HG03025 (cell line): ENCODE results near the gene UIMC1.

Experiments used
- ATAC-seq: cut with Tn5 transposase; IDR thresholded peaks from one replicate; pipeline ENCODE4 v1.9.1; 2021; ENCODE audit warnings: mild to moderate bottlenecking, moderate library complexity; ENCODE audit not compliant: unreplicated experiment, low FRiP score

Gene UIMC1

GRCh38 chr5:176888016-176888864 is 118.3 kb downstream of the UIMC1 start:
- ATAC-seq = no peak

GRCh38 chr5:176887252-176887849 is 119.2 kb downstream of the UIMC1 start:
- ATAC-seq = no peak

- no peak for ATAC-seq
Observed at GRCh38 chr5:176886336-176887251, 120.0 kb downstream of the UIMC1 start.

DNA sequence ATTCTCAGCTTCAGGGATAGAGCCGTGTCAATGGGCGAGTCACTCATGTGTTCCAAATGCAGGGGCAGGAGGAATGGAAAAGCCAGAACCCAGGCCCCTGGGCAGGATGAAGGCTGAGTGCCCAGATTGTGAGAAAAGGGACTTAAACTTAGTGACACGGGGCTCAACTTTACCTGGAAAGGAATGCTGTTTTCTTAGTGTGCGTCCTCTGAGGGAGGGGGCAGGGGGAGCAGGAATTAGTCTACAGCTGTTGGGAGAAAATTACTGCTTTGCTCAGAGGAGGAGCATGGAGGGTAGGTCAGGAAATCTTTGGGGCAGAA is 122.0 kb downstream of the UIMC1 start:
- ATAC-seq = no peak

DNA sequence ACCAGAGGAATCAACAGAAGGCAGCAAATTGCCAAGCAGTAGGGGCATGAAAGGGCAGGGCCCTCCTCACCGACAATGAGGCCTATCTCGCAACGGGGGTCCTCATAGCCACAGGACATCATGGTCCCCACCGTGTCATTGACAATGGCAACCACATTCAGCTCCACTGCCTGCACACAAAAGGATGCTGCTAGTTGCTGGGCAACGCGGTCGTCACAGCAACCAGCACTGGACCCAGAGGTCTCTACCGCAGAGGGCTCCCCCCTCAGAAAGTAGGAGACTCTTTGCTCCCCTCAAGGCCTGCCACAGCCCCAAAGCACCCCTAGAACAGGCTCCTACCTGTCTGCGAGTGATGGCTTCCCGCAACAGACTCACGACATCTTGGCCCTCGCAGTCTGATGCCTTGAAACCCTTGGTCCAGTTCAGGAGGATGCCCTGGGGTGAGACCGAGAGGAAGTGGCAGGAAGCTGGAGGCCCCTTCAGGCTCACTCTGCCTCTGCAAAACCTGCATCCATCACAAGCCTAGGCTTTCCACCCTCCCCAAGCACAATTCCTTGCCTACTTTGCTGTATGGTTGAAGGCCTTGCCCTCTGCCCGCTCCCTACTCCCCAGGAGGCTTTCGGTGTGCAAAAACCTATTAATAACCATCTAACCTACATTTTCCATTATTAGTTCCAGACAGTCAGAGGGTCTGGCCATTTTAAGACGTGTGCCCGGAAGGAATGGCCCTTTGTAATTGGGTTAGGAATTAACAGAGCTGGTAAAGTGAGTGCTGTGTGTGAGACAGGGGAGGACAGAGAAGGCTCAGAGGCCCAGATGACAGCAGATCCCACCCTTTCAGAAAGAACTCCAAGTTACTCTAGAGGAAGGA is 122.6 kb downstream of the UIMC1 start:
- ATAC-seq = no peak

- ATAC-seq = no peak
Observed at GRCh38 chr5:176882567-176882903, 124.0 kb downstream of the UIMC1 start.

DNA sequence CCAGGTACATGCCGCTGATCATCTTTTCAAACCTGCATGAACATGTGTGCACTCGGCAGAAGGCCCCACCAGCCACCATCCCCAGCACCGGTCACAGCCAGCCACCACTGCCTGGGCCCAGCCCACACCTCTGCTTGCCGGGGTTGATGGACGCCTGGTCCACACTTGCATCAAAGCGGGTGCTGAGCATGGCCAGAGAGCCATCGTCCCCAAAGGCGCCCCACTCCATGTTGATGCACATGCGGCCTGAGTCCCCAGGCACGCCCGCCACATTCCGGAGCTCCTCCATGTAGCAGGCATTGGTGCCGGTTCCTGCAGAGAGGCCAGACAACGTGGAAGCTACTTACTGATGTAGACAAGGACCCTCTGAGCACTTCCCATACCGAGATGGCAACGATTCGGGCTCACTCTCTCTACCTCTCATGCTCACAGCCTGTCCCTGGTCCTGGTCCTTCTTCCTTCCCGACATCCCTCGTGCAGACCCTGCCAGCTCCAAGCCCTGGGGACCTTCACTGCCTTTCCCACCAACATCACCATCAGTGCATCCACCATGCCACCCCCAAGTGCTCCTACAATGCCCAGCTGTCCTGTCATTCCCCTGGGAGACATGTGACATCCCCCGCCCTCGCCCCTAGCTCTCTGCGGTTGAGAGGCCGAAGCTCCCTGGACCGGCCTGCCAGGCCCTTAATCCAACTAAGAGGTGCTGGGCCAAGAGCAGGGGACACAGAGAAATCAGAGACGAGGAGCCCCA is 124.6 kb downstream of the UIMC1 start:
- no peak for ATAC-seq

DNA sequence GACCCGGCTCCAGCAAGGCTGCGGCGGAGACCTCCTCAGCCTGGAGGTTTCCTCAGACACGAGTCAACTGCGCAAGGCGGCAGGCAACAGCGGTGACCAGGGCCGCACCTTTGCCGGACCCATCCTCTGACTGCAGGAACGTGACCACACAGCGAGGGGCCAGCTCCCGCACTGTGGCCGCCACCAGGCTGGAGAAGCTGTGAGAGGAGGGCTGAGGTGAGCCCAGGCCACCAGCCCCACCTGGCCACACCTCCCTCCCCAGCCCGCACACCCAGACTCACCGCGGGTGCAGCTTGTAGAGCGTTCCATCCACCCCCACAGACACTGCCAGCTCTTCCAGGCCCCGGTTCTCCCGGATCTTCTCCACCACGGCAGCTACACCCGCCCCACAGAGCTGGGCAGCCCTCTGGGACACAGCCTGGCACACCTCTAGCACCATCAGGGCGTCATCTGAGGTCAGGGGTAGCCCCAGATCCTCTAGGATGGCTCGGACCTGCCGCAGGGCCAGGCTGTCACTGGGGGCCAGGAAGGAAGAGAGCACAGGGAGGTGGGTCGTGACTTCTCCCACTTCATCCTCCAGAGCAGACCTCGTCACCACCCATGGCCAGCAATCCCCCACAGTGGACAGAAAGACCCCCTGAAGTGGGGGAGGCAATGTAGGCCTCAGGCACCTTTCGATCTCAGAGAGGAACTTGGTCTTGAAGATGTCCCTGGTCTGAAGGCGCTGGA is 125.4 kb downstream of the UIMC1 start:
- ATAC-seq = no peak

GRCh38 chr5:176880366-176881020 is 126.1 kb downstream of the UIMC1 start:
- no peak for ATAC-seq

DNA sequence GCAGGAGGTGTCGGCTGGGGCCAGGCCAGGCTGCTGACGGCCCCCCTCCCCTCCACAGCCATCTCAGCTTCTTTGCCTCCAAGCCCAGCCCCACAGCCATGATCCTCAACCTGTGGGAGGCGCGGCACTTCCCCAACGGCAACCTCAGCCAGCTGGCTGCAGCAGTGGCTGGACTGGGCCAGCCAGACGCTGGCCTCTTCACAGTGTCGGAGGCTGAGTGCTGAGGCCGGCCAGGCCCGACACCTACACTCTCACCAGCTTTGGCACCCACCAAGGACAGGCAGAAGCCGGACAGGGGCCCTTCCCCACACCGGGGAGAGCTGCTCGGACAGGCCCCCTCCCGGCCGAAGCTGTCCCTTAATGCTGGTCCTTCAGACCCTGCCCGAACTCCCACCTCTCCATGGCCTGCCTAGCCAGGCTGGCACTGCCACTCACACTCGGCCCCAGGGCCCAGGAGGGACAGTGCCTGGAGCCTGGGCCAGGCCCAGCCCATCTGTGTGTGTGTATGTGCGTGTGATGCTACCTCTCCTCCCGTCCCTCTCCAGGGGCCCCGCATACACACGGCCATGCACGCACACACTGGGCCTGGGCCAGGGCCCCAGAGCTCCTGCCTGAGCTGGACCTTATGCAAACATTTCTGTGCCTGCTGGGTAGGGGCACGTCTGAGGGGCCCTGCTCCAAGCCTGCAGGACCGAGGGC is 126.8 kb downstream of the UIMC1 start:
- no peak for ATAC-seq

DNA sequence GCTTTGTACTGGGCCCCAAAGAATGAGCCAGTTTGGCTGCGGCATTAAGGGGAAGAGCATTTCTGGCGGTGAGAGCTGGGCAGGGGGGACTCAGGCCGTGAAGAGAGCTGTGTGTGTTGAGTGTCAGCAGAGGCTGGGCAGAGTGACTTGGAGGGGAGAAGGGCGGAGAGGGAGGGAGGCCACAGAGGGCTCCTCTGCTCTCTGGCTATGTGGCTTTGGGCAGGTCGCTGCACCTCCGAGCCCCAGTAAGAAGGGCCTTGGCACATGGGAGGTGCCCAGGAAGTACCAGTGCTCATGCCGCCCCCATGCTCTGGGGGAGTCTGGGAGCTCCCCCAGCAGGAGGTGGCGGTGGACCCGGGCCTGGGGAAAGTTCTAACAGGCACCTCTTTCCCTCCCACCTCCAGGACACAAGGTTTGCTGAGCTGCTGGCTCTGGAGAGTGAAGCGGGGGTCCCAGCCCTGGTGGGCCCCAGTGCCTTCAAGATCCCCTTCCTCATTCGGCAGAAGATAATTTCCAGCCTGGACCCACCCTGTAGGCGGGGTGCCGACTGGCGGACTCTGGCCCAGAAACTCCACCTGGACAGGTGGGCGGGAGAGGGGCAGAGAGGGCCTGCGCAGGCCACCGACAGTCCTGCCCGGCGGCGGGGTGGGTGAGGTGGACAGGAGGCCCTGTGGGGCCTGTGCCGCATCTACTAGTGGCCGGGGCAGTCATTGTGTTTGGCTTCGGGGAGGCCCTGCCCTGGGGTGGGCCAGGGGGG is 127.5 kb downstream of the UIMC1 start:
- no peak for ATAC-seq

DNA sequence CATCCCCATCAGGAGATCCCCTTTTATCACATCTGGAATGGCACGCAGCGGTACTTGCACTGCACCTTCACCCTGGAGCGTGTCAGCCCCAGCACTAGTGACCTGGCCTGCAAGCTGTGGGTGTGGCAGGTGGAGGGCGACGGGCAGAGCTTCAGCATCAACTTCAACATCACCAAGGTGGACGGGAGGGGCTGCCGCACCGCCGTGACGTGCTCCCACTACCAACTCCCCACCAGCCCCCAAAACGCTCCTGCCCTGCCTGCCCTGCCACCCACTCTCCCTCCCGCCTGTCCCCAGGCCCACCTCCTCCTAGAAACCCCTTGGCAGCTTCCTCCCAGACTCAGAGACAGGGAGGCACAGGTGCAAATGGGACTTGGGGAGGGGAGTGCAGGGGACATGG is 128.1 kb downstream of the UIMC1 start:
- ATAC-seq = no peak

GRCh38 chr5:176877793-176878331 is 128.7 kb downstream of the UIMC1 start:
- no peak for ATAC-seq

GRCh38 chr5:176876506-176877431 is 129.8 kb downstream of the UIMC1 start:
- no peak for ATAC-seq

GRCh38 chr5:176875783-176876505 is 130.6 kb downstream of the UIMC1 start:
- ATAC-seq = no peak
